HUES6 (cell line): ENCODE measurements around the gene LRP3.

Experiments
- H3K27ac ChIP-seq: 2 replicates; pipeline ENCODE4 v1.7.0; 2013; ENCODE audit warnings: low read depth, mild to moderate bottlenecking, low read length, inconsistent platforms
- H3K27me3 ChIP-seq: 2 replicates; pipeline ENCODE4 v1.6.1; 2013; ENCODE audit warnings: low read length; ENCODE audit not compliant: control insufficient read depth, insufficient read depth
- H3K36me3 ChIP-seq: 2 replicates; pipeline ENCODE4 v1.6.1; 2013; ENCODE audit warnings: low read length; ENCODE audit not compliant: control insufficient read depth, insufficient read depth
- H3K4me1 ChIP-seq: 2 replicates; pipeline ENCODE4 v1.6.1; 2013; ENCODE audit warnings: low read length; ENCODE audit not compliant: control insufficient read depth, insufficient read depth
- H3K4me3 ChIP-seq: 2 replicates; pipeline ENCODE4 v1.5.1; 2013; ENCODE audit warnings: low read depth, low read length
- H3K9ac ChIP-seq: one replicate; pipeline ENCODE4 v1.6.1; 2013; ENCODE audit warnings: mild to moderate bottlenecking, low read length
- H3K9me3 ChIP-seq: 2 replicates; pipeline ENCODE4 v1.6.1; 2013; ENCODE audit warnings: low read depth, low read length; ENCODE audit not compliant: control insufficient read depth, insufficient read depth

LRP3 gene

GRCh38 chr19:33241091-33241529, 47.0 kb downstream of the LRP3 start:
- Histone ChIP-seq H3K36me3 (no peaks in the 10 kb centered on the region), H3K27me3 (peaks cover 4% of the 10 kb centered on the region; the same call in 1 of the 2 replicates), H3K27ac (no peak overlapping the region)

GRCh38 chr19:33241530-33242101, 47.5 kb downstream of the LRP3 start:
- Histone ChIP-seq H3K4me1 (no peaks in the 10 kb centered on the region), H3K27ac (no peak overlapping the region), H3K4me3 (no peak overlapping the region), H3K27me3 (peaks cover 4% of the 10 kb centered on the region; the same call in 1 of the 2 replicates), H3K36me3 (no peaks in the 10 kb centered on the region), H3K9me3 (peaks cover 16% of the 10 kb centered on the region), H3K9ac (no peak overlapping the region)

More at GRCh38 chr19:33241091-33241529, 47.0 kb downstream of the LRP3 start:
- H3K4me3 ChIP-seq, result no peak overlapping the region
- H3K9ac ChIP-seq, result no peak overlapping the region
- H3K9me3 ChIP-seq, result peaks cover 13% of the 10 kb centered on the region
- no peaks in the 10 kb centered on the region for H3K4me1 ChIP-seq

- no peak overlapping the region for H3K9ac ChIP-seq
- peaks cover 16% of the 10 kb centered on the region for H3K9me3 ChIP-seq
- H3K4me1 ChIP-seq, result no peaks in the 10 kb centered on the region
- peaks cover 4% of the 10 kb centered on the region; the same call in 1 of the 2 replicates for H3K27me3 ChIP-seq
- no peak overlapping the region for H3K27ac ChIP-seq
- no peak overlapping the region for H3K4me3 ChIP-seq
- no peaks in the 10 kb centered on the region for H3K36me3 ChIP-seq
Measured at GRCh38 chr19:33242131-33242530, 48.0 kb downstream of the LRP3 start.

GRCh38 chr19:33242911-33243310, 48.8 kb downstream of the LRP3 start:
- H3K36me3 ChIP-seq, result no peaks in the 10 kb centered on the region
- no peaks in the 10 kb centered on the region for H3K4me1 ChIP-seq
- no peak overlapping the region for H3K9ac ChIP-seq
- H3K27ac ChIP-seq, result no peak overlapping the region
- peaks cover 4% of the 10 kb centered on the region; the same call in 1 of the 2 replicates for H3K27me3 ChIP-seq
- peaks cover 16% of the 10 kb centered on the region for H3K9me3 ChIP-seq
- no peak overlapping the region for H3K4me3 ChIP-seq

- H3K27me3 ChIP-seq, result peaks cover 4% of the 10 kb centered on the region; the same call in 1 of the 2 replicates
- peaks cover 16% of the 10 kb centered on the region for H3K9me3 ChIP-seq
- H3K36me3 ChIP-seq, result no peaks in the 10 kb centered on the region
- H3K27ac ChIP-seq, result no peak overlapping the region
- no peak overlapping the region for H3K9ac ChIP-seq
- peaks cover 5% of the 10 kb centered on the region for H3K4me1 ChIP-seq
- no peak overlapping the region for H3K4me3 ChIP-seq
Measured at GRCh38 chr19:33245948-33246708, 52.0 kb downstream of the LRP3 start.

- Histone ChIP-seq H3K4me1 (peaks cover 11% of the 10 kb centered on the region), H3K4me3 (no peak overlapping the region), H3K9ac (no peak overlapping the region), H3K27me3 (peaks cover 4% of the 10 kb centered on the region; the same call in 1 of the 2 replicates), H3K9me3 (peaks cover 16% of the 10 kb centered on the region), H3K27ac (no peak overlapping the region), H3K36me3 (no peaks in the 10 kb centered on the region)
Measured at GRCh38 chr19:33246709-33247440, 52.7 kb downstream of the LRP3 start.

- H3K27ac ChIP-seq, result no peak overlapping the region
- H3K4me3 ChIP-seq, result no peak overlapping the region
- H3K9ac ChIP-seq, result no peak overlapping the region
- H3K36me3 ChIP-seq, result no peaks in the 10 kb centered on the region
- peaks cover 4% of the 10 kb centered on the region; the same call in 1 of the 2 replicates for H3K27me3 ChIP-seq
- H3K9me3 ChIP-seq, result peaks cover 16% of the 10 kb centered on the region
- peaks cover 11% of the 10 kb centered on the region for H3K4me1 ChIP-seq
Measured at GRCh38 chr19:33247441-33247819, 53.3 kb downstream of the LRP3 start.

GRCh38 chr19:33248104-33248503, 54.0 kb downstream of the LRP3 start:
- H3K9me3 ChIP-seq, result peaks cover 16% of the 10 kb centered on the region
- no peak overlapping the region for H3K4me3 ChIP-seq
- no peak overlapping the region for H3K9ac ChIP-seq
- peaks cover 11% of the 10 kb centered on the region for H3K4me1 ChIP-seq
- H3K36me3 ChIP-seq, result no peaks in the 10 kb centered on the region
- no peak overlapping the region for H3K27ac ChIP-seq
- H3K27me3 ChIP-seq, result peaks cover 4% of the 10 kb centered on the region; the same call in 1 of the 2 replicates

GRCh38 chr19:33248553-33248953, 54.4 kb downstream of the LRP3 start:
- H3K4me3 ChIP-seq, result no peak overlapping the region
- H3K4me1 ChIP-seq, result peaks cover 11% of the 10 kb centered on the region
- no peak overlapping the region for H3K27ac ChIP-seq
- H3K36me3 ChIP-seq, result no peaks in the 10 kb centered on the region
- H3K9ac ChIP-seq, result no peak overlapping the region
- peaks cover 16% of the 10 kb centered on the region for H3K9me3 ChIP-seq
- H3K27me3 ChIP-seq, result peaks cover 4% of the 10 kb centered on the region; the same call in 1 of the 2 replicates

GRCh38 chr19:33248954-33249613, 55.0 kb downstream of the LRP3 start:
- no peak overlapping the region for H3K9ac ChIP-seq
- H3K4me3 ChIP-seq, result no peak overlapping the region
- peaks cover 16% of the 10 kb centered on the region for H3K9me3 ChIP-seq
- H3K27ac ChIP-seq, result no peak overlapping the region
- no peaks in the 10 kb centered on the region for H3K36me3 ChIP-seq
- H3K27me3 ChIP-seq, result no peaks in the 10 kb centered on the region
- H3K4me1 ChIP-seq, result peaks cover 11% of the 10 kb centered on the region
